Stimulated activated naive CD4-positive, alpha-beta T cell (primary cell): ENCODE measurements around the gene SLC6A3.

ENCODE experiments used
- DNase-seq, 6 experiments: peaks; one replicate each; lab custom pipeline; 2025; lab: John Stamatoyannopoulos, UW

Gene SLC6A3

DNA sequence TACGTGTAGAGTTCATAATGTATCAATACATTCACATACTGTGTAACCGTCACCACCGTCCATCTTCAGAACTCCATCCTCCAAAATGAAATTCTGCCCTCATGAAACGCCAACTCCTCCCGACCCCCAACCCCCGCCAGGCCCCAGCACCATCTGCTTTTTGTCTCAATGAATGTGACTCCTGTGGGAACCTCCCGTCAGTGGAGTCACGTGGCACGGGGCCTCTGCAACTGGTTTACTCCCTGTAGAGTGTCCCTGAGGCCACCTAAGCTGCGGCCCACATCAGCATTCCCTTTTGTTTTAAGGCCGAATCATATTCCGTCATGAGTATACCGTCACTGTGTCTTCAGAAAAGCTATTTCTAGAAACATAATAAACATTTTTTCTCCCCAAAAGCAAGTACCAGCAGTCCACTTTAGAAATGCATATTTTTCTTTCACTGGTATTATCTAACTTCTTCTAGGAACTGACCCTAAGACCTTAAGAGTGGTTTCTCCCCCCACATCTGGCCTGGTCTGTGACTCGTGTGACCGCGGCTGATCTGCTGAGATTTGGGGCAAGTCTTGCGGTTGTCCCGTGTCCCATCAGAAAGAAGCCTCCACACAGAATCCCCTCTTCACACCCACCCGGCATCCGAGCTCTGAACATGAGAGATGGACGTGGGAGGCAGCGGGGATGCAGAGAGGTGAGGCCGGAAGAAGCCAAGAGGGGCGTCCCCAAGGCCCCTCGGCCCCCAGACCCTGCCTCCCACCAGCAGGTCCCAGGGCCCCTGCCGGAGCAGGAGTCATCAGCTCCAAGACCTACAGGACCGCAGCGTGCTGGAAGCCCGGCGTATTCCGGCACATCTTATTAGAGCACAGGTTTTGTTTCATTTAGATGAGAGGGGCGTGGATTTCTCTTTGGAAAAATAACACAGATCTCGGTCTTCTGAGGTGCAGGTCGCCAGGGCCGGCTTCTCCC, 38.3 kb downstream of the SLC6A3 start:
- DNase-seq, result no peak

DNA sequence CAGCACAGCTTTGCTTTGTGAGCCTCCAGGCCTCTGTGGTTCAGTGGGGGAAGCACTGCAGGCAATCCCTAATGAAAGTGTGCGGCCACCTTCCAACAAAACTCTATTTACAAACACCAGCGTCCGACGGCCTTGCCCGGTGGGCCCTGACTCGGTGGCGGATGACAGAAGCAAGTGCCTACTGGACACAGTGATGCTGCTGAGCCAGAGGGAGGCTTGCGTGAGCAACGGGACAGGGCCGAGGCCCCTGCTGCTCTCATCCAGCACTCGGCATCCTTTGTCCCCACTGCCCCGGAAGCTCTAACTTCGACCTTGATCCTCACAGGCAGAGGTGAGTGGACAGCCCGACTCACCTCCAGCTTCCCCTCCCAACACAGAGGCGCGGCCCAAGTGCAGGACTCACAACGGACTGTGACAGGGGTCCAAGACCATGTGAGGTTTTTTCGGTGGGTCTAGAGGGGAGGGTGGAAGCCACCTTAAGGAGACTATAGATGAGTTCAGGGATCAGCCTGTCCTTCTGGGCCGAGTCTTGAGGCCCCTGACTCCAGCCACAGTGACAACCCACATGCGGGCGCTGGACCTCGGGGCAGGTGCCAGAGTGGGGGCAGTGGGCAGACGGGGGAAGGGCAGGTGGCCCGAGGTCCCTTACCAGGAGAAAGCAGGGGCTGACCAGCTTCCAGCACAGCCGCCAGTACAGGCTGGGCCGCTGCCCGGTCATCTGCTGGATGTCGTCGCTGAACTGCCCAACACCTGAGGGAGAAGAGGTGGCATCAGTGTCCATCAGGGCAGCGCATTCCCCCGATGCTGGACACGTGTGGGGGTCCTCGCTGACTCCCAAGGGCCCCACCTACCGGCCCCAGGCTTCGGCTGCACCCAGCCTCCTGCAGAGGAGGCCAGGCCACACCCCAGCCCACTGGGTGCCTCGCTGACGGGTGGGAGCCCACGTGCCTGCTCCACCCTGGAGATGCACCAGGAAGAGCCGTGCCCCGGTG, 39.4 kb downstream of the SLC6A3 start:
- DNase-seq, result no peak

DNA sequence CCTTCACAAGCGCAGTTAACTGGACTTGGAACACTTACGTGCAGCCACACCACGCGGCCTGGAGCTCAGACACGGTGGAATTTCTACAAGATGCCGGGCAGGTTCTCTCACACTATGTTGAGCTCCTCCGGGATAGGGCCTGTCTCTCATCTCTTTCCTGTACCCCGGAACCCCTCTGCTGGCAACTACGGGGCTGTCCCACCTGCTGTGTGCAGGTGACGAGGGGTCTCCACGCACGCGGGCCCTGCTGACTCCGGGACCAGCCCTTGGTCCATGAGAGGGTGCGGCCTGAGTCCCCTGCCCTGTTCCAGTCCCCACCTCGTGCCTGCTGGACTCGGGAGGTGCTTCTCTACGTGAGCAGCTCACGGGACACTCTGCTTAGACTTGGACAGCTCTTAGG, 40.1 kb downstream of the SLC6A3 start:
- no peak for DNase-seq

DNA sequence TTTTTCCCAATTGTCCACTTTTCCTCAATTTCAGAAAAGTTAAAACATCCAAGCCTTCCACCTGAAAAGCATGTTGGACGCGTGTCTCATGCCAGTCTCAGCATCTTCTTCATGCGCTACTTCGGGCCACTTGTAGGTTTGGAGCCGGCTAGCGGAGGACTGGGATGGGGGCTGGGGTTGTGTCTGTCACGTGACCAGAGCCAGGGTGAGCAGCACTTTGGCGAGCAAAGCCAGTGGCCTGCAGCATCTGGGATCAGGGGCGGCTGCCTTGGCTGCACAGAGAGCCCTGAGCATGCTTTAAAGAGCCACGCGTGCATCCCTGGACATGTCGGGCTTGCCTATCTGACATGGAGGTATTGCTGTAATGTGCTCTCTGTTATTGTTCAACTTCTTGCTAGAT, 41.2 kb downstream of the SLC6A3 start:
- no peak for DNase-seq

DNA sequence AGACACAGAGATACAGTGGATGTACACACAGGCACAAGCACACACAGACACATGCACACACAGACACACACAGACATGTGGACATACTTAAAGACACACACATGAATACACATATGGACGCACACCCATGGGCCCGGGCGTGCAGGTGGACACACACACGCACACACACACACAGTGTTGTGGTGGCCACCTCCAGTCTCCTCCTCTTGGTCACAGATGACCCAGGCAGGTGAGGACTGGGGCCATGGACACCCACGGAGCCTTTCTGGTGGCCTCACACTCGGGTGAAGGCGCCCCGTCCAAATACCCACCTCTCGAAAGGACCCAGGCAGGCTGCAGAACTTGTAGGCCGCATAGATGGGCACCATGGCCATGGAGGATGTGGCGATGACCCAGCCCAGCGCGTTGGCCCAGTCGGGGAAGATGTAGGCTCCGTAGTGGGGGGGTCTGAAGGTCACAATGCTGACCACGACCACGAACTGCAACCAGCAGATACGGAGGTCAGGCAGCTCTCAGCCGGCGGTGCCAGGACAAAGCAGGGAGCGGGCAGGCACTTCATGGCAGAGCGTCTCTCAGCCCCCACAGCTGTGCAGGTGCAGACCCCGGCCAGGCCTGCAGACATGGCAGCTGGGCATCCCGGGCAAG, 42.5 kb downstream of the SLC6A3 start:
- no peak for DNase-seq

DNA sequence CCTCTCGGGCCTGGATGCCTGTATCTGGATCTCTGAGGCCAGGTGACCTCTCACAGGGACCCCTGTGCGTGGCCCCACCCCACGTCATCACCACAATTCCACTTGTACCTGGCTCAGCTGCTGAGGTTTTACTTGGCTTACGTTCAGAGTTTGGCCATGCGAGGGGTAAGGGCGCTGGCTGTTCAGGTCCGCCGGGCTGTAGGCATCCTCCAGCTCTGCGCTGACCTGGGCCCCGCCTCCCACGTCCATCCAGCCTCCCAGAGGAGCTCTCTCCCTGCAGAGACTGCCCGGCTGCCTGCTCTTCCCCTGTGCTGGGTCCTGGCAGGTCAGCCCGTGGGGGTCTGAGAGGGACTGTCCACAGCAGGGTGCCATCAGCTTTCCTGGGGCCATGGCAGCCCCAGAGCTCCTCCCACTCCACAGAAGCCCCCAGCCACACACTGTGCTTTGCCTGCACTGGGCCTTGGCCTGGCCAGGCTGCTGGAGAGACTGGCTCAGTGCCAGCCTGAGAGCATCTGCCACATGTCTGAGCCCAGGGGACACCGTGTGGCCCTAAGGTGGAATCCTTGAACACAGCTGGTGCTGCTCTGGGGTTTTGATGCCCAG, 43.6 kb downstream of the SLC6A3 start:
- DNase-seq, result no peak

DNA sequence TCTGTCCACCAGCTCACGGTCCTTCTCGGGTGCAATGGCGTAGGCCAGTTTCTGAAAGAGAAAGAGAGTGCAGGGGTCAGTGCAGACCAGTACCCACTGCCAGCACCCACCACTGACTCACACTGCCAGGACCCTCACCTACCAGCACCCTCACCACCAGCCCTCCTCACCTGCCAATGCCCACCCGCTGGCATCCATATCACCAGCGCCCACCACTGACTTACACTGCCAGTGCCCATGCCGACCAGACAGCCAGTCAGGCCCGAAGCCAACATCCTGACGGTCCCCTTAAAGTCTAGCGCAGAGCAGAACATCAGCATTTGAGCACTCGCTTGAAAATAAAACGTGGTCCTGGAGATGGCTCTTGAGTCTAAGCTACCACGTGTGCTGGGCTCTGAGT, 44.3 kb downstream of the SLC6A3 start:
- no peak for DNase-seq

DNA sequence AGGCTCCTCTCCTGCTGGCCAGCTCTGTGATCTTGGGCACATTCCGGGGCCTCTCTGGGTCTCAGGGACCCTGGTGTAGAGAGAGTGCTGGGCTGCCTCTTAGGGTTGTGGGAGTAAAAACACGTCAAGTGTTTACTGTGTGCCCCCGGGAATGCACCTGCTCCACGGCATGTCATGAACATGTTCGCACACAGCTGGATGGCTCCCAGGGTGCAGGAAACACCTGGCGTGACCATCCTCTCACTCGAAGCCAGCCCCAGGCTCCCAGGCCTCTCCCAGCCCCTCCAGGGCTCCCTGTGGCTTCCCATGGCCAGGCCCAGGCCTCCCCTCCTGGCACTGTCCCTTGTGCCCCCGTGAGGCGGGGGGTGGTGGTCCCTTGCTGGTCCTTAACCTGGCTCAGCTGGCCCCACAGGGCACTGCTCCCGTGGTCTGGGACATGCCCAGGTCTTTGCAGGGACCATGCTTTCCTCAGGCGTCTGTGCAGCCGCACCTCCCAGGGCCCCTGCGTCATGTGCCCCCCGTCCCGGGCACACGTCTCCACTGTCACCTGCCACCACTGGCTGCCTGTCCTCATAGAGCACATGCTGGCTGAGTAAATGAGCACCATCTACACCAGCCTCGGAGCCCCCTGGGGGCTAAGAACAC, 44.9 kb downstream of the SLC6A3 start:
- DNase-seq, result no peak

DNA sequence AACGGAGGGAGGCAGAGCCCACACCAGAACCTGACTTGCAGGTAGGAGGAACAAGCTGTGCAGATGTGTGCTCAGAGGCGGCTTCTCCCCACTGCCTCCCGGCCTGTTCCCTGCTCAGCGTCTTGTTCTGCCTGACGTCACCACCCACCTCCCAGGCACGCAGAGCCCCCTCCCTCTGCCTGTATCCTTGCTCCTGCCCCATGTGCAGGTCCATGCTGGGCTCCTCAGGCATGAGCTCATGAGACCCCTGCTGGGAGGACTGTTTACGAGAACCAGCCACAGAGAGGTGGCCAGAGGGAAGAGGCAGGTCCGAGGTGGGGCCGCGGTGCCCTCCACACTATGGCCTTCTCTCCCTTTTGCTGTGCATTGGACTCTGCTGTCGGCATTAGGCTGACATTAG, 45.5 kb downstream of the SLC6A3 start:
- no peak for DNase-seq

DNA sequence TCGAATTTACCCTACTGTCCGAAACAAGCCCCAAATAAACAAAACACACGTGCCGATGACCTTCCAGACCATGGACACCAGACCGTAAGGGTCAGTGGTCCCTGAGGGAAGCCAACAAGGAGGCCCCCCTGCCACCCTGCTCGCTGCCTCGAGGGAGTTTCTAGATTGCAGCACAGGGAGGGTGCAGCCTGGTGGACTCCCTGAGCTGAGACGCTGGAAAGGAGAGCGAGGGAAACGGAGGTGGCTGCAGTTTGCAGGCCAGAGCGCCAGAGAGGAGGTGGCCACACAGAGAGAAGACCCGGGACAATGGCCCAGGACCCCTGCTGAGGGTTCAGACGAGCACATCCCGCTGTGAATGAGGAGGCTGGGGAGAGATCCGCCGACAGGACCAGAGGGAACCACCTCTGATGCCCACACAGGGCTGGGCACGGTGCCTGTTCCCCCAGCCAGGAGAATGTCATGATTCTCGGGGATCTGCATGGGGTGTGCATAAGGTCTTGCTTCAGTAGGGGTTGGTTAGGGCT, 48.9 kb downstream of the SLC6A3 start:
- DNase-seq, result no peak

DNA sequence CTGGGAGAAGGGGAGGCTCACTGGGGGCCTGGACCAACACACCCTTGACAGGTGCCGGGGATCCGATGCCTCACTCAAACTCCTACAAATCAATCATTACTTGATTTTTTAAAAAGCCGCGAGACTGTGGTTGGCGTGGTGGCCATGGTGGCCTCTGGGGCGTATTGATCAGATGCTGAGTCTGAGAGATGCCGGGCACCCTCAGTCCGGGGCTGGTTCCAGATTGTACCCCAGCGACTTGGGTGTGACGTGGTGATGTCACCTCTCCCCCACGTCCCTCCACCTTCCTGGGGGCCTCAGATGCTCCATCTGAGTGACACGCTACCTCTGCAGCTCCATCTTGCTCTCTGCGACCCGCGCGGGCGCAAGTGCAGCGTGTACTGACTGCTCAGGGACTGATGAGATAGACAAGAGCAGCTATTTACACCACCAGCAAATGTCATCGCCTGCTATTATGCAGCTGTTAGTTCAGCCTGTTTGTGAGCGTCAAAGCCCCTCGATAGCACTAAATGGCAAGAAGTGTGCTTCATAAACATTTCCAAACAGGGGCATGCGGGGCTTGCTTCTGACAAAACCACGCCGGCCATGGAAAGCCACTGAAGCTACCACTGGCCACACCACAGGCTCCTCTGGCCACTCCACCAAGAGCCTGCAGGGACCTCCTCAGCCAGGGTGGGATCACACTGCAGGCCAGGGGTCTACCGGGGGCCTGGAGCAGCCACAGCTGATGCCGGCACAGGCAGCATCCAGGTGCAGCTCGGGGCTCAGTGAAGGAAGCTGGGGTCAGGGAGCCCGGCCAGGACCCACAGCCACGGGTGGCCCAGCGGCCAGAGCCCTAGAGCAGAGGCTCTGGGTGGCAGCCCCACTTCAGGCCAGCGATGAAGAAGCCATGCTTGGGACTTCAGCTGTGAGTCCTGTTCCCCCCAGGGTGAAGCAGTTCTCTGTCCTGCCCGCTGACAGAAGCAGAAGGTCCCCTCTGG, 50.1 kb downstream of the SLC6A3 start:
- DNase-seq, result no peak

DNA sequence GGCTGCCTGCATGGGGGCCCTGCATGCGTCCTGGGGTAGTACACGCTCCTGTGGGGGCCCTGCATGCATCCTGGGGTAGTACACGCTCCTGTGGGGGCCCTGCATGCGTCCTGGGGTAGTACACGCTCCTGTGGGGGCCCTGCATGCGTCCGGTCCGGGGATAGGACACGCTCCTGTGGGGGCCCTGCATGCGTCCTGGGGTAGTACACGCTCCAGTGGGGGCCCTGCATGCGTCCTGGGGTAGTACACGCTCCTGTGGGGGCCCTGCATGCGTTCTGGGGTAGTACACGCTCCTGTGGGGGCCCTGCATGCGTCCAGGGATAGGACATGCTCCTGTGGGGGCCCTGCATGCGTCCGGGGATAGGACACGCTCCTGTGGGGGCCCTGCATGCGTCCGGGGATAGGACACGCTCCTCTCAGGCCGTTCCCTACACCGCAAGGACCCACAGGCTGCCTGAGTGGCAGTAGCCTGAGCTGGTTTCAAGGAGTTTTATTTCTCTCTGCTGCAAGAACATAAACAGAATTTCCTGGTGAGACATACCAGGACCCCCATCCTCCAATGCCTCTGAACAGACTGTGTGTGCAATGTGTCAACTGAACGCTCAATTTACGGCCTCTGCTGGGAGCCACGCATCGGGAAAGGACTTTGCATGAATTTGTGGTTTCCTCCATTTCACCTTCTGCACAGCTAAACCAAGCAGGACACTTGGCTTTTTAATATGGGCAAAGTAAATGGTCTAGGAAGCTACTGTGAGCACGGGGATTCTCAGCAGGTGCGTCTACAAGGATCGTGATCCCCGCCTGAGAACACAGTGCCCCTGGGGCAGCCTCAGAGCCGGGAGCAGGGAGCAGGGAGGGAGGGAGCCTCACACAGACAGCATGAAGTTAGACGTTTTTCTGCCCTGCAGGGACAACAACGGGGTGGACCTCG, 51.4 kb downstream of the SLC6A3 start:
- DNase-seq, result no peak

DNA sequence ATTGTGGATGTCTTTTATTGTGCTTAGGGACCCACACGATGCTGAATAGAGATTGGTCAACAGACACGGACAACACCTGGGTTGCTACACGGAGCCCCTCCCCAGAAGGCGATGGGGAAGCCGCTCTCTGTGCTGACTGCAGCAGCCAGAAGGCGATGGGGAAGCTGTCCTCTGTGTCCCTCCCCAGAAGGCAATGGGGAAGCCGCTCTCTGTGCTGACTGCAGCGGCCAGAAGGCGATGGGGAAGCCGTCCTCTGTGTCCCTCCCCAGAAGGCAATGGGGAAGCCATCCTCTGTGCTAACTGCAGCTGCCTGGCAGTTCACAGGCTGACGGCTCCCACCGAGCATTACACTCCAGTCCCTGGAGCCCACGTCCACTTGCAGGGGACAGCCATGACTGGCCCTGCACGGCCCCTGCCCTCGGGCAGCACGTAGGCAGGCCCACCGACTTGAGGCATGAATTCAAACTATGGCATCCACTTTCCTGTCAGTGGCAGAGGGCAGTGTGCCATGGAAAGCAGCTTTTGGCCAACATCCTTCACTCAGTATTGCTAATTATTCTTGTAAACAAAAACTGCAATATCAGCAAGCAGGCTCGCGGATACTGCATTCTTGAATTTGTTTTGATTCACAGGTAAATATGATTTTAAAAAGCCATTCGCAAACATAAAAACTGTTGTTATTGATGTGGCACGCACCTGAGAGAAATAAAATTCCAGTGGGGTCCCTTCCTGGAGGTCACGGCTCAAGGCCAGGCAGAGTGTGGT, 52.3 kb downstream of the SLC6A3 start:
- DNase-seq, result no peak

DNA sequence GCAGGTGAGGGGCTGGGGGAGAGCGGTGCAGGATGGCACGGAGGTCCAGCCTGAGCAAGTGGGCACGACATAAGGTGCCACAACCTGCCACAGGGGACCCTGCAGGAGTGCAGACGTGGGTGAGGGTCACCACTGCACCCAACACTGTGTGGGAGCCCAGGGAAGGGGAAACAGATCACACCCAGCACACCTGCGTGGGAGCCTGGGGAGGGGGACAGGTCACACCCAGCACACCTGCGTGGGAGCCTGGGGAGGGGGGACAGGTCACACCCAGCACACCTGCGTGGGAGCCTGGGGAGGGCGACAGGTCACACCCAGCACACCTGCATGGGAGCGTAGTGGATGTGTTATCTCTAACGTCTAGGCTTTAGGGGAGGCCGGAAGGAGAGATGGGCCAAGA, 53.0 kb downstream of the SLC6A3 start:
- no peak for DNase-seq

DNA sequence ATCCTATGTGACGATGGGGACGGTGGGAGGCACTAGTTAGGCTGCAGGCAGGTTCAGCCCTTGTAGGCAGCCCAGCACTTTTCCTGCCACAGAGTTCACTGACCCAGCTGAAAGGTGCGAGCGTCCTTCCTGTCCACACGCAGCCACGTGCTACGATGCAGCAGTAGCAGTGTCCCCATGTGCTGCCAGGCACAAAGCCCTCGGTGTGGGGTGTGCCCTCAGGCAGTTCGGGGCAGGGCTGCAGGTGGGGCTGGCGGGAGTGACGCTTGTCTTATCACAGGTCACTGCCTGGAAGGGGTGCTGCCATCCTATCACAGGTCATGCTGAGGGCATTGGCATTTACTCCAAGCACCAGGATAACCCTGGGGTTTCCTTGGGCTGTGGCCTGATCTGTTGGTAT, 53.5 kb downstream of the SLC6A3 start:
- DNase-seq, result no peak

DNA sequence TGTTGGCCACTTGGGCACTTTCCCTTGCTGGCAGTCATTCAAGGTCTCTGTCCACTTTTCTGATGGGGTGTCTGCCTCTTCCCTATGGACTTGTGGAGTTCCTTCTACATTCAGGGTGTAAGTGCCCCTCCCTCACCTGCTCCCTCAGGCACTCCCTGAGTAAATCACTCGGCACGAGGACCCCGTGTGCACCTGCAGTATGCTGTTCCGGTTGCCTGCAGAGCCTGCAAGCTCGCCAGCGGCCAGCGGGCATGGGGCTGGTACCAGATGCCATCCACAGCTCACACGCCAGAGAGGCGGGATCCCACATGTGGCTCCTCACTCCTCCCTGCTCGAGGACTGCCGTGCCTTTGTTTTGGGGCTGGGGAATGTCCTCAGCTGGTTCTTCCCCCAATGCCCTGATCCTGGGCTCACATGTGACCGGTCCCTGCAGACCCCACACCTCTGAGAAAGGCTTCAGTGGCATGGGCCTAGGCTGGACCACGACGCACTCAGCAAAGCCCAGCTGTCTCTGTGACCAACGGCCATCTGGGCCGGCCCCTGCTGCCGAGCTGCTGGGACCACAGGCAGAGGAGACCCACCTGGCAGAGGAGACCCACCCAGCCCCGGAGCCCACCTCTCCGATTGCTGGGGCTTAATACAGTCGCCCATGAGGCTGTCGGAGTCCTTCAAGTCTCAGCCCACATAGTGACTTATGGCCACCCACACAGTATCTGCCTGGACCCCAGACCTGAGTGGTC, 54.2 kb downstream of the SLC6A3 start:
- DNase-seq, result no peak

DNA sequence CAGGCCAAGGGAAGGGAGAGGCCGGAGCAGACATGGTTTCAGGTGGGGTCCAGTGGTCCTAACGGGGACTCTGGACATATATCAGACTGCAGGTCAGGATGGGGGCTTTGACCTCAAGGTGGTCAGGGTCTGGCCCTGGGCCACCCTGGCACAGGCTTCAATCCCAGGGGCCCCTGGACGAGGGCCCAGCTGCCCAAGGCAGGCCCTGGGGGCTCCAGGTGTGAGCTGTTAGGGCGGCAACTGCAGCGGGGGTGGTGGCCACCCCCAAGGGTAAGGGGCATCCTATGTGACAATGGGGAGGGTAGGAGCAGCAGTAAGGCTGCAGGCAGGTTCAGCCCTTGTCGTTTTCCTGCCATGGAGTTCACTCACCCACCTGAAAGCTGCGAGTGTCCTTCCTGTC, 54.9 kb downstream of the SLC6A3 start:
- DNase-seq, result no peak
